ENCODE results near the gene PILRA.
"Not testable (repeated sequence)": the region's sequence is repeated elsewhere in the genome, so short reads cannot be mapped to it uniquely, and the experiment has no call there.

The PILRA gene

DNA sequence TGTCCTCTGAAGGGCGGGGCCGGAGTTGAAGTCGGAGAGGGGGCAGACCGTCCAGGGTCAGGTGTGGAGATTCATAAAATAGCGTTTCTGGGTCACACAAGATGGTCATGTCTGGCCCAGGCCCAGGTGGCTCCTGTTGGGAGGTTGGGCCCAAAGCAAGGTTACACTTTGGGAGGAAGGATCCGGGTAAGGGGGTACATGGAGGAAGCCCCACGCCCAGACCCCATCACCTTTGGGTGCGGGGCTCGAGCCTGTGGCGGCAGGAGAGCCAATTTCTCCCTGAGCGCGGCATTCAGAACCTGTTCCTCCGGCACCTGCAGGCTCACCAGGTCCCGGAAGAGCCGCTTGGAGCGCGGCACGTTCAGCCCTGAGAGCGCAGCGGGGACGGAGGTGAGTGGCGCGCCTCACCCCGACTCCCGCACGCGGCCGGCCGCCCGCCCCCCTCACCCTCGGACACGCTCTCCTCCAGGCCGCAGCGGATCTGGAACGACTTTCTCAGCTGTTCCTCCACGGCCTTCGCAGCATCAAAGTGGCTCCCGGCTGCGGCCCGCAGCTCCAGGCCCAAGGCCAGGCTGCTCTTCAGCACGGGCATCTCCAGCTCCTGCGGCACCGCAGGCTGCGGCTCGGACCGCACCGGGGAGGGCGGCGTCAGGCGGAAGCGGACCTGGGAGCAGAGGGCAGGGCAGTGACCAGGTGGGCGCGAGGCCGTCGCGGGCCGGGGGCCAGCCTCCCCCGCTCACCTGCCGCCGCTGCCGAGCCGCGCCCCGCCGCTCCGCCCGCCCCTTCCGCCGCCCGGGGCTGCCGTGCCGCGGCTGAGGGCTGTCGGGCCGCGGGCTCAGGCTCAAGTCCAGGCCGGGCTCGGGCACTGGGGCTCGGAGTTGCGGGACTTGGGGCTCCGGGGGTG, 62.4 kb downstream of the PILRA start:
- DNase-seq = peak; percentile 55

DNA sequence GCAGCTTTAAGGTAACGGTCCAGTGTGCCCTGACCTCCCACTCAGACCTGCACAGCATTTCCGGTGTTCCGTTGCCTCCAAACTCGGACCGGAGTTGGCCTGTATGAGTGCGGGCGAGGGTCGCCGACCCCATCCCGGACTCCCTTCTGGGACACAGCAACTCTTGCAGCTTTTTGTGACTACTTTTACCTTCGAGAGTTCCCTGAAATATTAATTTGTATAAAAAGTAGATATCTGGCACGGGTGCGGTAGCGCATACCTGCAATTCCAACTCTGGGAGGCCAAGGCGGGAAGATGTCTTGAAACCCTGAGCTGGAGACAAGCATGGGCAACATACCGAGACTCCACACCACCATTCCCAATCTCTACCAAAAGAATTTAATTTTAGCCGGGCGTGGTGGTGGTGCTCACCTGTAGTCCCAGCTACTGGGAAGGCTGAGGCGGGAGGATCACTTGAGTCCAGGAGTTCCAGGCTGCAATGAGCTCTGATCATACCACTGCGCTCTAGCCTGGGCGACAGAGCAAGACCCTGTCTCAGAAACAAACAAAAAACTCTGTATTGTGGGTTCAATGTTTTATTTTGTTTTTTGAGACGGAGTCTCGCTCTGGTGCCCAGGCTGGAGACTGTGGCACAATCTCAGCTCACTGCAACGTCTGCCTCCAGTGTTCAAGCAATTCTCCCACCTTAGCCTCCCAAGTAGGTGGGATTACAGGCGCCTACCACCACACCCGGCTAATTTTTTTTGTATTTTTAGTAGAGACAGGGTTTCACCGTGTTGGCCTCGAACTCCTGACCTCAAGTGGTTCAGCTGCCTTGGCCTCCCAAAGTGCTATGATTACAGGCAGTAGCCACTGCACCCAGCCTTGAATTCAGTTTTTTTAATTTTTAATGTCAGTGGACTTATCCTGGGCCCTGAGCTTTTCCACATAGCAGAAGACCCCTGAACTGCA, 64.1 kb downstream of the PILRA start:
- no peak for DNase-seq

DNA sequence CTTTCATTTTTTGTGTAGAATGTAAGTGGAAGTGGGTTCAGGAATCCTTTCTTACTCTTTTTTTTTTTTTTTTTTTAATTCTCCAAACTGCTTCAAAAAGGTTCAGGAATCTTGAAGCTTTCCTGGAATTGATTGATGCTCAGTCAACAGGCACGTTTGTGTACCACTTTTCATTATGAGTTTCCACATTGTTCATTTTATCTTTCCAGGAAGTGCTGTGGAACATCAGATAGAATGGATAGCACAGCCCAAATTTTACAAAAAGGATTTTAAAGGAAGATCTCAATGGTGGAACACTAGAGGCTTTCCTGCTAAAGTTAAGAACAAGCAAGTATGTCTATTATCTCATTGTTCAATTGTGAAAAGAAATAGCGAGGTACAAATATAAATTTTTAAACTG, 64.9 kb downstream of the PILRA start:
- no peak for DNase-seq

DNA sequence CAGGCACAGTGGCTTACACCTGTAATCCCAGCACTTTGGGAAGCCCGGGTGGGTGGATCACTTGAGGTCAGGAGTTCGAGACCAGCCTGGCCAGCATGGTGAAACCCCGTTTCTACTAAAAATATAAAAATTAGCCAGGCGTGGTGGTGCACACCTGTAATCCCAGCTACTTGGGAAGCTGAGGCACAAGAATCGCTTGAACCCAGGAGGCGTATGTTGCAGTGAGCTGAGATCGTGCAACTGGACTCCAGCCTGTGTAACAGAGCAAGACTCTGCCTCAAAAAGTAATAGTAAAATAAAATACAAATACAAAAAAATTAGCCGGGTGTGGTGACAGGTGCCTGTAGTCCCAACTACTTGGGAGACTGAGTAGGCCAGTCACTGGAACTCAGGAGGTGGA, 65.4 kb downstream of the PILRA start:
- not testable (repeated sequence) for DNase-seq

DNA sequence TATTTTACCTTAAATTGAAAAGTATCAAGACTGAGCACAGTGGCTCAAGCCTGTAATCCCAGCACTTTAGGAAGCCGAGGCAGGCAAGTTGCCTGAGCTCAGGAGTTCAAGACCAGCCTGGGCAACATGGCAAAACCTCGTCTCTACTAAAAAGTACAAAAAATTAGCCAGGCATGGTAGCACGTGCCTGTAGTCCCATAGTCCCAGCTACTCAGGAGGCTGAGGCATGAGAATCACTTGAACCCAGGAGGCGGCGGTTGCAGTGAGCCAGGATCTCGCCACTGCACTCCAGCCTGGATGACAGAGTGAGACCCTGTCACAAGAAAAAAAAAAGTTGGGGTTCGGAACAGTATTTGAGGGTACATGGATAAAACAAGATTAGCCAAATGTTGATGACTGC, 66.0 kb downstream of the PILRA start:
- DNase-seq = not testable (repeated sequence)

DNA sequence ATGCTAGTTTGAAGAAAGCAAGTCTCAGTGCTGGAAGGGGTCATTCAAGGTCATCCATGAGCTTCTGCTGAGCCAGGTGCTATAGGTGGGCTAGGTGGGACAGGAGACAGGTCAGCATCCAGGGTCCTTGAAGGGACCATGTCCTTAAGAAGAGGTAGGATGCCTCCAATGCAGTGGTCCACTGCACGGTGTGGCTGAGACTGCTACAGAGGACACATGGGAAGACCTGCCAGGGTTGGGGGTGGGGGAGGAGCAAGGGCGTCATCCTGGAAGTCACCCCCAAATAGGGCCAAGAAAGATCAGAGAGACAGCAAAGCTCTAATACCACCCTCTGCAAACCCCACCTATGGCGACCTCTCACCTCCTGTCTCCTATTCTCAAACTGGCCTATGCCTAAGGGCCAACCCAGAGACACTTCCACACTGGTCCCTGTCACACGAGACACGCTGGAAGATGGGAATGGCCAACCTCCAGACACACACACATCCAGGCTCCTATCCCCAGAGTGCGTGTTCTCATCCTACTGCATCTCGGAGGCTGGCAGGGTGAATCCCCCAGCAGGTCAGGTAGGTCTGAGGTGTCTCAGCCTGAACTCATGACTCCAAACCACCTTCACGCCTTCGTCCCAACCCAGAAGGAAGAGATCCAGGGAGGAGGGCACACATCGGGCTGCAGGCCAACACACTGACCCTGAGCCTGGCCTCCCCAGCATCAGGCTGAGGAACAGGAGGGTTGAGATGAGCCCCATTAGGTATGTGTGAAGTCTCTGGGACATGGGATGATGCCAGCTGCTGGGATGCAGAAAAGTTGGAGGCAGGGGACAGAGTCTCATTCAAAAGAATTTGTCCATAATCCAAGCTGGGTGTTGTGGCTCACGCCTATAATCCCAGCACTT, 68.6 kb downstream of the PILRA start:
- no peak for DNase-seq

DNA sequence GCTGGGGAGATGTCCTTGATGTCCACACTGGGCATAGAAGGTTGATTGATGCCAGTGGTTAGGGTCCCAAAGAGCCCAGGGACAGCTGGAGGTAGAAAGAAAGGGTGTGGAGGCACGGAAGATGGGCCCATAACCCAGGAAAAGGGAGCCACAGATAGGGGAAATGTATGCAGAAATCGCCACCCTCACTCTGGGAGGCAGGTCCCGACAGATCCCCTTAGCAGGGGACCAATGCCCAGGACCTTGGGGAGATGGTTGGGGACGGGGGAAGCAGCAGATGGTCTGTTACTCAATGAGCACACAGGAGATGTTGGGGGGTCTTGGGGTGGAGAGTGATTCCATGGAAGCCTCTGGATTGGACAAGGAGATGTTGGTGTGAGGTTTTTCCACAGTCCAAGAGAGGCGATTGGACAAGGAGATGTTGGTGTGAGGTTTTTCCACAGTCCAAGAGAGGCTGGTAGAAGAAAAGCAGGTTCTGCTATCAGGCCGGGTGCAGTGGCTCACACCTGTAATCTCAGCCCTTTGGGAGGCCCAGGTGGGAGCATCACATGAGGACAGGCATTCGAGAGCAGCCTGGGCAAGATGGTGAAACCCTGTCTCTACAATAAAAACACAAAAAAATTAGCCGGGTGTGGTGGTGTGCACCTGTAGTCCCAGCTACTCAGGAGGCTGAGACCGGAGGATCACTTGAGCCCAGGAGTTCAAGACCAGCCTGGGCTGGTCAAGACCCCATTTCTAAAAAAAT, 70.0 kb downstream of the PILRA start:
- DNase-seq = no peak

DNA sequence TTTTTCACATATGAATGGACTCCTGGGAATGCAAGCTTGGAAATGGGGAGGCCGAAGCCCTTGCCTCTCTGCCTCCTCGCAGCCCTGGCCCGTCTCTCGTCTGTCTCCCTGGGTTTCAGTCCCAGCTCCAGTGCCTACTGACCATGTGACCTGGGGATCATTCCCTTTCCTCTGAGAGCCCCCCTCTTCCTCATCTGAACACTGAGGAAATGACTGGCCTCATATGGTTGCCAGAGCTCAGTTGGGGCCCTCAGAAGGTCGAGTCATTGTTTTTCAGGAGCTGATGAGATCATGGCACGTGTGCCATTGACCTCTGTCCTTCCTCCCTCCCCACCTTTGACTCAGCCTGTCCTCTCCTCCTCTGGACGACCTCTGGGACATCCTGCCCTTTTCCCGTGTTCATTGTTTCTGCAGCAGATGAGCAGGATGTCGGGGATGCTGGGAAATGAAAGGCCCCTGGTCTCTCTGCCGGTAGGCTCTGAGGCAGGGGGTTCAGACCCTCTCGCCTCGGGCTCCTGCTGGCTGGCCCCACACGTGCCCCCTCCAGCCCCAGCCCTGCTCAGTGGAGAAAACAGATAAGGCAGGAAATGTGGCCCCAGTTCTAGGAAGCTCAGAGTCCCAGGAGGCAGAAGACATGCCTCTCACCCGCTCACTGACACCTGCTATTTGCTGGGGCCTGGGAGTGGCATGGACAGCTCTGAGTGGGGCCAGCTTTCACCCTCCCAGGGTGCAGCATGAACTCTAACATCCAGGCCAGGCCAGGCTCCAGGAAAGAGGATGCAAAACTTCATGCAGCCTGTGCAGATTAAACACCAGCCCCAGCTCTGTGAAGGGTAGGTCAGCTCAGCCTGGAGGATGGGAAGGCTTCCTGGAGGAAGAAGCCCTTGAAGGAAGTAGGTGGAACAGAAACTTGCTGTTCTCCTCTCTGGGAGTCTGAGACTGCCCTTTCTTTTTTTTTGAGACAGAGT, 71.3 kb downstream of the PILRA start:
- no peak for DNase-seq

DNA sequence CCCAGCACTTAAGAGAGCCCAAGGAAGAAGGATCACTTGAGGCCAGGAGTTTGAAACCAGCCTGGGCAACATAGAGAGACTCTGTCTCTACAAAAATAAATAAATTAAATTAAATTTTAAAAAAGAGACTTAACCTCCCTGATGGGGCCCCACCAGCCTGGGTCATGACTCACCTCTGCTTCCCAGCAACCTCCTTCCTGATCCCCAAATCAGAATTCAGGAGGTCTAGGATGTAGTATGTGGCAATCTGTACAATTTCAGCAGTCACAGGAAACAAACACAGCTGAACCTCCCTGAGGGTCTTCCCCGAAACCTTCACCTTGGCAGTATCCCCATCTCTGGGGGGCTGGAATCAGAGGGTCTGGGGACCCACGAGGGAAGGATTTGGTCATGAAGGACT, 72.8 kb downstream of the PILRA start:
- DNase-seq = no peak

DNA sequence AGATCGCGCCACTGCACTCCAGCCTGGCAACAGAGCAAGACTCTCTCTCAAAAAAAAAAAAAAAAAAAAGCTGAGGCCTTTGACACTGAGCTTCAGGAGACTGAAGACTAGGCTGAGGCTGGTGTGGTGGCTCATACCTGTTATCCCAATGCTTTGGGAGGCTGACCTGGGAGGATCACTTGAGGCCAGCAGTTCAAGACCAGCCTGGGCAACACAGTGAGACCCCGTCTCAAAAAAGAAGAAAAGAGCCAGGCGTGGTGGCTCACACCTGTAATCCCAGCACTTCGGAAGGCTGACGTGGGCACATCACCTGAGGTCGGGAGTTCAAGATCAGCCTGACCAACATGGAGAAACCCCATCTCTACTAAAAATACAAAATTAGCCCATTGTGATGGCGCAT, 74.1 kb downstream of the PILRA start:
- not testable (repeated sequence) for DNase-seq

DNA sequence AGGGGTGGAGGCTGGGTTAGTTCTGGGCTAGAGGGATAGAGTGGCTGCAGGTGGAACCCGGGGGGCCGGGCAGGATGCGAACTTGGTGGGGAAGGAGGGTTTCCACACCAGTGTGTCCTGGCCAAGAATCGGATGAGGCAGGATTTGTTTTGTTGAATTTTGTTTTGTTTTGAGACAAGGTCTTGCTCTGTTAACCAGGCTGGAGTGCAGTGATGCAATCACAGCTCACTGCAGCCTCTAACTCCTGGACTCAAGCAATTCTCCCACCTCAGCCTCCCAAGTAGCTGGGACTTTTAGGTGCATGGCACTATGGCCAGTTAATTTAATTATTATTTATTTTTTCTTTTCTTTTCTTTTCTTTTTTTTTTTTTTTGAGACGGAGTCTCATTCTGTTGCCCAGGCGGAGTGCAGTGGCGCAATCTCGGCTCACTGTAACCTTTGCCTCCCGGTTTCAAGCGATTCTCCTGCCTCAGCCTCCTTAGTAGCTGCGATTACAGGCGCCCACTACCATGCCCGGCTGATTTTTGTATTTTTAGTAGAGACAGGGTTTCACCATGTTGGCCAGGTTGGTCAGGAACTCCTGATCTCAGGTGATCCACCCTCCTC, 76.0 kb downstream of the PILRA start:
- DNase-seq = no peak
